Measurements from ENCODE around the gene ACTMAP. TPM values are rescaled to one million over a fixed set of nuclear protein-coding genes. Genes with fewer than 3 reads are reported as not detected.

ACTMAP gene
- total RNA-seq, 1 experiment from 2014 or later = 39.3 TPM

DNA sequence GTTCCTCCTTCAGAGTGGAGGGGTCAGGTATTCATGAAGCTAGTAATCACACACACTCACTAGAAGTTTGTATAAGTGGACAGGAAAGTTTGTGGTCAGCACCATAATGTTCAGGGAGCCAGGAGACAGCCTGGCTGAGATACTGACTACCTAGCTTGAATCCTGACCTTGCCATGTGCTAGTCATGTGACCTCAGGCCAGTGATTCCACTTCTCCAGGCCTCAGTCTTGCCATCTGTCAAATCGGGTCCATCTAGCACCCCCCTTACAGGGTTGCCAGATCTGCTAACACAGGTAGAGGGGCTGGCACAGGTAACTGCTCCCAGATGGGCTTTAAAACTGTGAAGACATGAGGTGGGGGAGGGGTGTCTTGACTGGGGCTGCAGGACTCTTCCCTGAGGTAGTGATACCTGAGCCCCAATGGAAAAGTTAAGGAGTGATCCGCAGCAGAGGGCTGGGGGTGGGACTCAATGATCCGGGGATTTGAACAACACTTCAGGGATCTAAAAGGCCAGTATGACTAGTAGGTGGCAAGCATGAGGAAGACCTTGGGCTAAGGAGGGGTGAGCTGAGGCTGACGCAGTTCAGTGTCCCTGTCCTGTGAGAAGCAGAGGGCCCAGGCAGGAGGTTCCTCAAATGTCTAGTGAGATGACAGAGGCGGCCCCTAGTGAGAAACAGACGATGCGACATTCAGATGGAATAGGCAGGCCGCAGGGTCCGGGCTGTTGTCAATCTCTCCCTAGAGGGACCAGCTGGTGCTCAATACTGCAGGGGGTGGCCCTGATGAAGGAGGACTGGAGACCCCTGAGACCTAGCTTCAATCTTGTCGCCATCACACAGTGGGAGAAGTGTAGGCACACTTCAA lies 8.5 kb downstream of the ACTMAP start:
- Histone ChIP-seq H3F3A (ENCODE audit: insufficient read depth, low read depth) (peaks cover 30% of the 10 kb centered on the region), H3K4me2 (no peak overlapping the region), H2AFZ (no peak overlapping the region), H3K9me3 (ENCODE audit: insufficient read depth, low read depth) (no peaks in the 10 kb centered on the region), H3K27ac (no peak overlapping the region), H3K4me1 (replicated peaks; ENCODE audit: insufficient read depth) (0 out of 2 replicates have a peak, but pooled peaks cover 6% of the 10 kb centered on the region), H3K36me3 (ENCODE audit: low read depth) (peaks cover 9% of the 10 kb centered on the region; the same call in 1 of the 2 replicates), H3K27me3 (ENCODE audit: insufficient read depth, low read depth) (no peaks in the 10 kb centered on the region), H4K20me1 (ENCODE audit: insufficient read depth) (no peaks in the 10 kb centered on the region; the same call in 1 of the 2 replicates), H3K4me3 (no peak overlapping the region), H3K79me2 (ENCODE audit: low read depth) (no peaks in the 10 kb centered on the region), H3K9me2 (ENCODE audit: insufficient read depth) (no peaks in the 10 kb centered on the region)
- ChIA-PET POLR2A (ENCODE audit: unreplicated experiment) (no interaction called here), CTCF (no interaction called here)
- BruUV-seq (replicated peaks) = no TSS peak
- intact Hi-C loops (cut with micrococcal nuclease; ENCODE audit: unreplicated experiment) = no loop called here
- DNase-seq = no peak
- TF ChIP-seq EZH2 (IDR thresholded peaks at IDR 0.05; ENCODE audit: low read depth) = no peak
- TF ChIP-seq, protein P1, sequence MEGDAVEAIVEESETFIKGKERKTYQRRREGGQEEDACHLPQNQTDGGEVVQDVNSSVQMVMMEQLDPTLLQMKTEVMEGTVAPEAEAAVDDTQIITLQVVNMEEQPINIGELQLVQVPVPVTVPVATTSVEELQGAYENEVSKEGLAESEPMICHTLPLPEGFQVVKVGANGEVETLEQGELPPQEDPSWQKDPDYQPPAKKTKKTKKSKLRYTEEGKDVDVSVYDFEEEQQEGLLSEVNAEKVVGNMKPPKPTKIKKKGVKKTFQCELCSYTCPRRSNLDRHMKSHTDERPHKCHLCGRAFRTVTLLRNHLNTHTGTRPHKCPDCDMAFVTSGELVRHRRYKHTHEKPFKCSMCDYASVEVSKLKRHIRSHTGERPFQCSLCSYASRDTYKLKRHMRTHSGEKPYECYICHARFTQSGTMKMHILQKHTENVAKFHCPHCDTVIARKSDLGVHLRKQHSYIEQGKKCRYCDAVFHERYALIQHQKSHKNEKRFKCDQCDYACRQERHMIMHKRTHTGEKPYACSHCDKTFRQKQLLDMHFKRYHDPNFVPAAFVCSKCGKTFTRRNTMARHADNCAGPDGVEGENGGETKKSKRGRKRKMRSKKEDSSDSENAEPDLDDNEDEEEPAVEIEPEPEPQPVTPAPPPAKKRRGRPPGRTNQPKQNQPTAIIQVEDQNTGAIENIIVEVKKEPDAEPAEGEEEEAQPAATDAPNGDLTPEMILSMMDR (conservative IDR thresholded peaks at IDR 0.05) = no peak

DNA sequence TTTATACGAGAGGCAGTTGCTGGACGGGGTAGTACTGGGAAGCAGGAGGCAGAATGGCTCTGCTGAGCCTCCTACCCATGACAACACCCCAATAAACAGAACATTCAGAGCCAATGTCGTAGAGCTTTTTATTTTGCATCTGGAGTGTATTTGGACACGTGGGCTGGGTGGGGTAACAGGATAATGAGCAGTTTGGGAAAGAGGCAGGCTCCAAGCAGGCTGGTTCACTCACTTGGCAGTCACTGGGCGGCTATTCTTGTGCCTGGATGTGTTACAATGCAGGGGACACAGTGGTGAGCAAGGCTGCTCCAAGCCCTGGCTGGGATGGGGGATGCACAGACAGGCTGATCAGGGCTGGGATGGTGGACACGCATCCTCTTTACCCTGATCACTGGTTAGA lies 9.5 kb downstream of the ACTMAP start:
- Histone ChIP-seq H3K4me3 (no peak overlapping the region), H2AFZ (no peak overlapping the region), H3F3A (ENCODE audit: insufficient read depth, low read depth) (peaks cover 29% of the 10 kb centered on the region), H3K9me2 (ENCODE audit: insufficient read depth) (no peaks in the 10 kb centered on the region), H4K20me1 (ENCODE audit: insufficient read depth) (no peaks in the 10 kb centered on the region; the same call in 1 of the 2 replicates), H3K27ac (no peak overlapping the region), H3K36me3 (ENCODE audit: low read depth) (peaks cover 9% of the 10 kb centered on the region; the same call in 1 of the 2 replicates), H3K9me3 (ENCODE audit: insufficient read depth, low read depth) (no peaks in the 10 kb centered on the region), H3K27me3 (ENCODE audit: insufficient read depth, low read depth) (no peaks in the 10 kb centered on the region), H3K4me1 (replicated peaks; ENCODE audit: insufficient read depth) (peaks cover 14% of the 10 kb centered on the region), H3K4me2 (no peak overlapping the region), H3K79me2 (ENCODE audit: low read depth) (no peaks in the 10 kb centered on the region)
- ChIA-PET POLR2A (ENCODE audit: unreplicated experiment) (no interaction called here), CTCF (no interaction called here)
- TF ChIP-seq, protein P1 (conservative IDR thresholded peaks at IDR 0.05) = no peak
- no peak for TF ChIP-seq EZH2 (IDR thresholded peaks at IDR 0.05; ENCODE audit: low read depth)
- intact Hi-C loops (cut with micrococcal nuclease; ENCODE audit: unreplicated experiment) = no loop called here
- no peak for DNase-seq
- BruUV-seq (replicated peaks) = no TSS peak

DNA sequence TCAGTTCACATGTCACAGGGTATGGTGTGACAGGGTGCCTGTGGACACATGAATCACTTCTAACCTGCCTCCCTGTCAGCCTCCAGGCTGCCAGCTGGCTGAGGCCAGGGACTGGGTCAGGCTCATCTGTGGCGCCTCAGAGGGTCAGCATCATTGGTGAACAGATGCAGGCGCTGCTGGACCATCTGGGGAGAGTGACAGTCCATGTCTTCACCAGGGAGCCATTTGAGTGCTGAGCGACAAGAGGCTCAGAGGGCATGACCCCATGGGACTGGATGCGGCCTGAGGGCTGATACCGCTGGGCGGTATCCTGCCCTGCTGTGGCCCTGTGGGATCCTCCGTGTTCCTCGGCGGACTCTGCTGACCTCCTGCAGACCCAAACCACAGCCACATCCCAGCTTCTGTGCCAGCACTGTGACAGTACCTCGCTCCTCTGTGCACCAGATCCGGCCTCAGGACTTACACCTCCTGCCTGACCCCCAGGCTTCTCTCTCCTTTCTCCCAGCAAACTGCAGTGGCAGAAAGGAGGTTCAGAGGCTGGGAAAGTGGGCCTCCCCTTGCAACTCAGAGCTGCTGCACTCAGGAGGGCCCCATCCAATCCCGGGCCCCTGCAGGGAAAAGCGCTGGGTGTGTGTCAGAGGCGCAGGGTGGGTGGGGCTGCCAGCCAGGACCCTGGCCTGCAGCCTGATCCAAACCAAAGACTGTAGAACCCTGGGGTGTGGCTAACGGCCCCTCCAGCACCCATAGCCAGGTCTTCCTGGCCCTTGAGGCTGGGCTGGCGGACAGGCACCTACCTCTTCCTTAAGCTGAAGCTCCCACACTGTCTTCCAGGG lies 10.2 kb downstream of the ACTMAP start:
- no peak overlapping the region for H2AFZ ChIP-seq
- TF ChIP-seq EZH2 (IDR thresholded peaks at IDR 0.05; ENCODE audit: low read depth) = no peak
- TF ChIP-seq, protein P1 (conservative IDR thresholded peaks at IDR 0.05) = no peak
- POLR2A ChIA-PET (ENCODE audit: unreplicated experiment) = no interaction called here
- no peaks in the 10 kb centered on the region for H3K9me2 ChIP-seq (ENCODE audit: insufficient read depth)
- no peak overlapping the region for H3K4me2 ChIP-seq
- intact Hi-C loops (cut with micrococcal nuclease; ENCODE audit: unreplicated experiment) = no loop called here
- H3K4me3 ChIP-seq = no peak overlapping the region
- peaks cover 15% of the 10 kb centered on the region for H3K4me1 ChIP-seq (replicated peaks; ENCODE audit: insufficient read depth)
- no TSS peak for BruUV-seq (replicated peaks)
- H3K27ac ChIP-seq = no peak overlapping the region
- H3K36me3 ChIP-seq (ENCODE audit: low read depth) = peaks cover 9% of the 10 kb centered on the region; the same call in 1 of the 2 replicates
- no peaks in the 10 kb centered on the region for H3K79me2 ChIP-seq (ENCODE audit: low read depth)
- H3K9me3 ChIP-seq (ENCODE audit: insufficient read depth, low read depth) = no peaks in the 10 kb centered on the region
- H4K20me1 ChIP-seq (ENCODE audit: insufficient read depth) = no peaks in the 10 kb centered on the region; the same call in 1 of the 2 replicates
- no peak for DNase-seq
- CTCF ChIA-PET = no interaction called here
- peaks cover 31% of the 10 kb centered on the region for H3F3A ChIP-seq (ENCODE audit: insufficient read depth, low read depth)
- H3K27me3 ChIP-seq (ENCODE audit: insufficient read depth, low read depth) = no peaks in the 10 kb centered on the region
